Measurements from ENCODE around the gene PLPP1.
A peak's percentile ranks its signal among the peaks of the same experiment; 100 is the strongest.

The PLPP1 gene

DNA sequence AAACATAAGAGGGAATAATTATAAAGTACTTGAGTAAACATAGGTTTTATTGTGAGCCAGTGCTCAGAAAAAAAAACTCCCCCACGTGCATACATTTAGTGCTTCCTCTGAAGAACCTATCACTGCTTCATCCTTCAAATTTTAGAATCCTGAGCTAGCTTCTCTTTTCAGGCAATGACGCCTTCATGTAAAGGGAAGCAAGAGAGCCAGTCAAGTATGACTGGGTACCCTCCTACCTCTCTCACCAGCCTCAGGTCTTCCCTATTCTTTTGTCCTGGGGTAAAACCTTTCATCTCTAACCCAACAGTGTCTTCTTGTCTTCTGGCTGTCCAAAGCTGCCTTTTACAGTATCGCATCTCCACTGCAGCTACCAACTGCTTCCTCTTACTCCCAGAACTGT lies 32.0 kb downstream of the PLPP1 start:
- DNase-seq = no peak

DNA sequence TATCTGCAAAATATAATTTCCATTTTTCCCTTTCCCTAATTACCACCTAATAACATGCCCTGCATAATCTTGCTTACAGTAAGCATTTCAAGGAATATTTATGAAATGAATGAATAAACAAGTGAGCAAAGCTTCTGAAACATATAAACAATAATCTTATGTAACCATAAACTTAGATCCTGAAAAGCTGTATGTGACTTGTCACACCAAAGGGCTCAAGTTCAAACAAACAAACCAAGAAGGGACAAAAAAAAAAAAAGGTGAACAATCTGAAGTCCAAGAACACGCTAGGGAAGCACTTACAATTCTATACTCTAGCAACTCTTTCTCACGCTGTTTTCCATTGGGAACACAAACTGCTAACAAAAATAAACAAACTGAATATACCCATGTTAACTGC lies 36.3 kb downstream of the PLPP1 start:
- DNase-seq = no peak

DNA sequence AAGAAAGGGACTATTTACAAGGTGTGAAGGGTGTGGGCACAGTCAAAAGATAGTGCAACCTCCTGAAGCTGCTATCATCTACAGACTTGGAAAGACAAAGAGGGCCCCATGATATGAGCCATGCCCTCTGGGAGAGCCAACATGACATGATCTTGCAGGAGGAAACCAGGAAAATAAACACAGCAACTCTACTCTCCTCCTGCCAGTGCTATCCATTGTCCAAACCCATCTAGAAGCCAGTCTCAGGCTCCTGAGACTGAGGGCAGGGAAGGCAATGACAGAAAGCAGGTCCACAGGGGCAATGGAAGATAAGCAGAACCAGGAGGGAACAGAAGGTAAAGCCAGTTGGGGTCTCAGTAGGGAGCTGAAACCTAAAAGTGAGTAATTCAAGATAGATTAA lies 37.1 kb downstream of the PLPP1 start:
- no peak for DNase-seq

DNA sequence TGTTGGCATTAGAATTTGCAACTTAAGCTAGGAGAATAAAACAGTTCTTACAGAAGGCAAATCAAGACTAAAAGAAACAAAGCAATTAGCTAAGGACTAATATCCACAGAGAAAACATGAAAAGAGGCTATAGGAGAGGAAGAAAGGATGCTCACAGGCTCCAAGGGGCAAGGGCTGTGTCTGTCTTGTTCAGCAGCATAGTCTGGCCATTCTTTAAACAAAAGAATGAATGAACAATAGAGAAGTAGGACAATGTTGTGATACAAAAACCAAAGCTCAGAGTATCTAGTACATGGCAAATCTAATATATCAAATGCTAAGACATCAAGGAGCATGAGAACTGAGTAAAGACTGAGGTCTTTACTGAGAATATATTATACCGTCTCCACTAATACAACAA lies 39.5 kb downstream of the PLPP1 start:
- DNase-seq = no peak

DNA sequence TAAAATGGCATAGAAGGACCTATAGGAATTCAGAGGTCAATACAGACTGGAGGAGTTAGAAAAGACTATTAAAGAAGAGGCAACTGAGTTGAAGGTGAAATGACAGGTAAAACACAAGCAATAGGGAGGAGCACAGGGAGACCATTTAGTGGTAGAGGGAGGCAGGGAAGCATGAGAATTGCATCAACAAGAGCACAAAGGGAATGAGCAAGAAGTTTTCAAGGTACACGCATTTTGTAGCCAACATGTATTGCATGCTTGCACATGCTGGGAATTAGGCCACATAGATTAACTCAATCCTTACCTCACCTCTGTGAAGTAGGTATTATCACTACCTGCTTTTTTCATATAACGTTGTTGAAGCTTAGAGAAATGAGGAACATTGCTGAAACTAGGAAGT lies 42.3 kb downstream of the PLPP1 start:
- DNase-seq = no peak

DNA sequence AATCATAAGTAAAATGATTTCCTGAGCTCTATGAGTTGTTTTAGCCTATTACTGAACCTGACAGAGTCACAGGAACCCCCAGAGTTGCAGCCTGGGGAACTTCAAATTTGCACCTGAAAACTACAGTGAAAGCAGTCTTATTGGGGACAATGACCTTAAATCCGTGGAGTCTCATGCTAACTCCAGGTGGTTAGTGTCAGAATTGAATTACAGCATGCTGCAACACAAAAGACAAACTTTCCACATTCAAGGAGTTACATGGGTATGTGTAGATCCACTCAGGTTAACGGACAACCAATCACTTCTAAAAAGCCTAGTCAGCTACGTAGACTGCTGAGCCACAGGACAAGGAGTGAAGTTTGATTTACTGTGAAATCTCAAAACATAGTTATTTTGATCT lies 49.7 kb downstream of the PLPP1 start:
- DNase-seq = no peak

DNA sequence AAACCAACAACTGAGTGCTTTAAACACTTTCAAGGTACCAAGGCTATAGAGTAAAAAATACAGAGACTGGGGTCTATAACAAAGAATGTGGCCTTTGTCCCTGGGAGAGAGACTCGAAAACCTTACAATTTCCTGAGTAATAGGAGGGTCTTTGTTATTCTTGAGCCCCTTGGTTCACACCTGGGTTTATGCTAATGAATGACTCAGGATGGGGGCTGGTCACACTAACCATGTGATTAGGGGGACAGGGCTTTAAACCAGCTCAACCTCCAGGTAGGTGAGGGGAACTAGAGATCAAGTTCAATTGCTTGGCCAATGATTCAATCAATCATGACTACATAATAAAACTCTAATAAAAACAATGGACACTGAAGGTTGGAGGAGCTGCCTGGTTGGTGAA lies 50.2 kb downstream of the PLPP1 start:
- no peak for DNase-seq

DNA sequence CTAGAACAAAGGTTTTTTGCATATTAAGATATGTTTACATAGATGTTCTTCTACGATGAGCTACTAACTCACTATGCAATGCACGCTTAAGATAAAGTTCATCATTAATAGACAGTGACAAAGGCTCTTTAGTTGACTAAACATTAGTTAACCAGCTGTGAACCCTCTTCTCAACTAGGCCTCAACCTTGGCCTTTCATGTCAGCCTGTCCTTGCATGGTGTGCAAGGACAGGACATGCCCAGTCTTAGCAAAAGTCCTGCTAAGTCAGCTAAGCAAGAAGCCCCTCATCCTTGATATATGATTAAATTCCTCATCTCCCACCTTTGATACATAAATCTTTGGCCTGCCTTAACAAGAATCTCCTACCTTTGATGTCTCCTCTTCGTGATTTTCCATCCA lies 50.9 kb downstream of the PLPP1 start:
- no peak for DNase-seq

DNA sequence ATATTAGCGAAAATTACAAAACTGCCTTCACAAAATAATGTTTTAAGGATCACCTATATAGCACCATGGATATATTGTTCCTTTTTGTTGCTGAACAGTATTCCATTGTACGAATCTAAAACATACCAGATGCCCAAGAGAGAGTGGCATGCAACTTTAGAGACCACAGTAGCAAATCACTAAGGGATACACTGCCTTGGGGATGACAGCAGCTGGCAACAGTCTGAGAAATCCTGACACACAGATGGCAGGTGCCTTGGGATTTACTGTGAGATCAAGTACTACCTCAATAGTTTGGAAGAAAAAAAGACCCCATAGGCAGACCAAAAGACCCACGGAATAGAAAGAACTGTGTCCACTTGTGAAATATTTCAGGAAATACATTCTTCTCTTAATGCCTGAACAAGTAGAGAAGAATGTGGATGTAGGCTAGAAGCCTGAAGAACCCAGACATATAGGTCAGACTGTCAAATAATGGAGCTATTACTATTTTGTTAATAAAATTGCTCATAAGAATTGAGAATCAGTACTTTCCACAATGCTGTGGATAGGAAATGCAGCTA lies 53.4 kb downstream of the PLPP1 start:
- DNase-seq = no peak

DNA sequence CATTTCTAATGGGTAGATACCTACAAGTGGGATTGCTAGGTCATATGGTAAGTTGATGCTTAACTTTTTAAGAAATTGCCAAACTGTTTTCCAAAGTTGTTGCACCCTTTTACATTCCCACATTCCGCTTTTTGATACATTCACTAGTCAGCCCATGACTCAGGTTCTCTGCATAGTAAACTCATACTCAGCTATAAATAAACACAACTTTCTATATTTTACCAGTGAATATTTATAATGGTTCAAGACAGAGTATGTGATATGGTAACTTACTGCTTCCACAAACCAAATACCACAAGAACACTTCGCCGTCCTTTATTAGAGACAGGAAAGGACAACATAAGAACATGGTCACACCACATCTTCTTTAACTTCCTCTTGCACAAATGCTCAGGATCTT lies 54.0 kb downstream of the PLPP1 start:
- no peak for DNase-seq

DNA sequence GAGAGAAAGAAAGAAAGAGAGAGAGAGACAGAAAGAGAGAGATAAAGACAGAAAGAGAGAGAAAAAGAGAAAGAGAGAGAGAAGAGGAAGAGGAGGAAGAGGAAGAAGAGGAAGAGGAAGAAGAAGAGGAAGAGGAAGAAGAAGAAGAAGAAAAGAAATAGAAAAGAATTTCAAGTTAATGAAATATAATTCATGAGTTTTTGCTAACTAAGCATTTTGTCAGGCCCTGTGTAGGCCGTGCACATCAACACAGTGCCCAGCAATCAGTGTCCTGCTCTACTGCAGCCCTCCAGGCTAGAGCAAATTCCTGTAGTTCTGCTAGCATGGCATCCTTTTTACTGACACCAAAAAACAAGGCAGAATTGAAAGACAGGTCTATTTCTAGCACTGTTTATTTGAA lies 62.1 kb downstream of the PLPP1 start:
- no peak for DNase-seq

DNA sequence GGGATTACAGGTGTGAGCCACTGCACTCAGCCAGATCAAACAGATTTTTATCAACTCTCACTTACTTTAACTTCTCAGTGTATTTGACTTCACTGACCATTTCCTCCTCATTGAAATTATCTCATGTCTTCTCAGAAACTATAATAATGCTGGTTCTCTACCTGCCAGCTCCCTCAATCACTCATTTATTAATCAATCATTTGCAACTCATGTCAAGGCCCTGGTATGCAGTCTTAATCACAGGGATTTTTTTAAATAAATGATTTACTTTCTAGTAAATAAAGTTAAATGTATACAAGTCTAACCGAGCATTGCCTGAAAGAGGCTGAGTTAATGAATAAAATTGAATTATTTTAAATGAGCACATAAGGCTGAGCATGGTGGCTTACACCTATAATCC lies 63.3 kb downstream of the PLPP1 start:
- no peak for DNase-seq

DNA sequence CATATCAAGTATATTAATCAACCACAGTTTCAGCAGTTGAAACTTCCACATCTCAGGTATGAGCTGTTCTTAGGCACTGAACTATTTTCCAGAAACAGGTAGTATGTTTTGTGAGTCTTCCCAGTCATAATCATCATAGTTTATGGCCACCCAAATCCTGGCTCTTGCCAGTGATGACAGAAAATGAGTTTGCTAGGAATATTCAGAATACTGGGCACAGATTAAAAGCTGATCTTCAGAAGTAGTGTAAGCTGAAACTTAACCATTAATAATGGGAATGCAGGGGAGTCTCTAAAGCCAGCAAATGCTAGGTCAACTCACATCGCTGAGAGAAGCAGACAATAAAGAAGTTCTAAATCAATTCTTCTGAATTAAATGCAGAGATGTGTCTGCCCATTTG lies 64.5 kb downstream of the PLPP1 start:
- no peak for DNase-seq

DNA sequence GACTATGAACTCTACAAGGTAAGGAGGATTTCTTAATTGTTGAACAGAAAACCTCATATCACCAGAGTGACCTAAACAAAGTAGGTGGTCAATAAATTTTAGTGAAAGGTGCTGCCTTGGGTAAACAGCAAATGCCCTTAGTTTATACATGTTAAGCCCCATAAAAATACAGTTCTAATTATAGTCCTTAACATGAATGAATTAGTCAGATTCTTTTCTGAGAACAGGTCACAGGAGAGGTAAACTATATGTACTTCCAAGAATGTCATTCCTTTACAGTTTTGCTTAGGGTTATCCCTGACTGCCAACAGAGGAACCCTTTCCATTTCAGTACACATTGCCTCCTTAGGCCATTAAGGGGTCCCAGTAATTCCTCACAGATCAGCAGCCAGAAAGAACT lies 64.9 kb downstream of the PLPP1 start:
- no peak for DNase-seq

DNA sequence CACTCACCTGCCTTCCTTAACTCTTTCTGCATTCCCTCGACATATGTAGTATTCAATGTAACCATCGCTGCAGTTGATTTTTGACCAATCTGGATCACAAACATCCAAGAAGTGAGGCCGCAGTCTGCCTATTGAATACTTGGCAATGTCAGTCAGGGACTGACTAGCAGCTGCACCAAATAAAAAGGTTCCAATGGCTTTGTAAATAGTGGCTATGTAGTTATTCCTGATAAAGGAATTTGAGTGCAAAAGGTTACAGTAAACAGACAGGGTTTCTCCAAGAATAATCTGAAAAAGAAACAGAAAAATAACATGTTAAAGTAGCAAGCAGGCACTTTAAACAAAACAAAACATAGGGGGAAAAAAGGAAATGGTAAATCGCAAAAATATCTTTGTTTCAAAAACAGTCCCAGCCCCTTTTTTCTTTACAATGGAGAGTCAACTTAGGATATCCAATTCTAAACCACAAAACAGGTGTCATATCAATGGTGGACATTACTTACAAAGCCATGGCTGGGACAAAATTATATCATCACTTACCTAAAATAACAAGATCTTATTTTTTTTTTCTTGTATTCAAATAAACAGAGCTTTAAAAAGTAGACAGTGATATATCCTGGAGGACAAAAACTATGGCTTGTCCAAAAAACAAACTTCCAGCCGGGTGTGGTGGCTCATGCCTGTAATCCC lies 66.8 kb downstream of the PLPP1 start:
- DNase-seq = no peak

DNA sequence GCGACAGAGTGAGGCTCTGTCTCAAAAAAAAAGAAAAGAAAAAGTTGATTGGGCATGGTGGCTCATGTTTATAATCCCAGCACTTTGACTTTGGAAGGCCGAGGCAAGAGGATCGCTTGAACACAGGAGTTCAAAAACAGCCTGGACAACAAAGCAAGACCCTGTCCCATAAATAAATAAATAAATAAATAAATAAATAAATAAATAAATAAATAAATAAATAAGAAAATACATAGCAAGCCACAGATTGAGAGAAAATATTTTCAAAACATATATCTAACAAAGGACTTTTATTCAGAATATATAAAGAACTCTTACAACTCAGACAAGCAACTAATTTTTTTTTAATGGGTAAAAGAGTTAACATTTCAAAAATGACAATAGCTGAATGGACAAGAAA lies 71.2 kb downstream of the PLPP1 start:
- no peak for DNase-seq

DNA sequence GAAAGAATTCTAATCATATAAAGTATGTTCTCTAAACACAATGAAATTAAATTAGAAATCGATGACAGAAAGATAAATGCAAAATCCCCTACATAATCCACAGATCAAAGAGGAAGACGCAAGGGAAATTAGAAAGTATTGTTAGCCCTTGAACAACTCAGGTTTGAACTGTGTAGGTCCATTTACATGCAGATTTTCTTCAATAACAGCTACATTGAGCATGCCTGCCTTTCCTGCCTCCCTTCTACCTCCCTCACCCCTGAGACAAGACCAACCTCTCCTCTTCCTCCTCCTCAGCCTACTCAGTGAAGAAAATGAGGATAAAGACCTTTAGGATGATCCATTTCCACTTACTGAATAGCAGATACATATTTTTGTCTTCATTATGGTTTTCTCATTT lies 75.2 kb downstream of the PLPP1 start:
- no peak for DNase-seq

DNA sequence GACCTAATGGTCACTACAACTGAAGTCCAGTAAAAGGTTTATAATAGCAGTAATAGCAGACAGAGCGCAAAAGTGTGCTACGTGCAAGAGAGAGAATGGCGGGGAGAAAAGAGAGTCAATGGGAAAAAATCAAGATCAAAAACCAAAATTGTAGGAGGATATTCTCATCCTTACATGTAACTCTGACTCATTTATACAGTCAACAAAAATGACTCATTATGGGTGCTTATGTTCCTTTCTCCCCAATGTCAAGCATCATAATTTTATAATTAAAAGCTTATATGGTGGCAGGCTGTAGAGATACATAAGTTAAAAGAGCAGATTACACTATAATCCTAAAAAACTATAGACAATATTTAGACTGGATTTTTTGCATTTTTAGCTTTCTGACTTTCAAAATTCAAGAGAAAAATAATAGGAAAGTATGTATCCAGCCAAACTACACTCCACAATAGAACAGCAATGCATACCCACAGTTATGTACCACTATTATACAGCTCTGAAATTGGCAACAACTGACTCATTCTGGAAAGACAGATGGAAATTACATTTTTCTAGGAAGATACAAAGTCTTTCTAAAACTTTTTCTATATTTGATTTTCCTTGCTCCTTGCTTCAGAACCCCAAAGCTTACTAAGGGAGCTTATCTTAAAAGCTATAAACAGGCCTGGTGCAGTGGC lies 78.4 kb downstream of the PLPP1 start:
- DNase-seq = no peak

DNA sequence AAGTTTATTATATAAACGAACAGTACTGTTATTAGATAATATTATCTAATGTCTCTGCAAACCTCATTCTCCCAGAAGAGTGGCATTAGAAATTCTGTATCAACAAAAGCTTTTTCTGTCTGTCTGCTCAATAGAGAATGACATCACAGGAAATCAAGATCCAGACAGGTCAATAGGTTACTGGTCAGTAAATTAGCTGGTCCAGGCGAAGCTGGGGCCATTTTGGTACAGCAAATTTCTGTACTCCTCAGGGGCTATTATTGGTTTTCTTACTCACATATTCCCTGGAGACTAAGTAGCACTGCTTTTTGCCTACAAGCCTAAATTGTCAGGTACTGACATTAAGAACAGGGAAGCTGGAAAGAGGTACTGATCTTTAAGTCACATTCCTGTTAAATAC lies 80.5 kb downstream of the PLPP1 start:
- DNase-seq = no peak

DNA sequence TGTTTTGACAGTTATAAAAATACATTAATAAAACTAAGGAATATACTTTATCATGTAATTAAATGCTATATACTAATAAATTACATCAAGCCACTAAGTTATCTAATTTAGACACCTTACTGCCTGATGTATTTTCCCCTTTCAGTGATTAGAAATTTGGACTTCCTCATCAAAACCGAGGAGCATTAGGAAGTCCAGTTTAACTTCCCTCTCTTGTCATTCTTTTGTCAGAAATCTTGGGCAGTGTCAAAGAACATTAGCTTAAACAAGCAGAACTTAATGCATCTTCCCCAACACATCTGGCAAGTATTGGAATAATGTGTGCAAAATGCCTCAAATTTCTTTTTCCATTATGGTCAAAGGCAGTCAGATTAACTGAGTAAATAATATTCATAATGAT lies 81.6 kb downstream of the PLPP1 start:
- DNase-seq = peak; percentile 18 to 33

DNA sequence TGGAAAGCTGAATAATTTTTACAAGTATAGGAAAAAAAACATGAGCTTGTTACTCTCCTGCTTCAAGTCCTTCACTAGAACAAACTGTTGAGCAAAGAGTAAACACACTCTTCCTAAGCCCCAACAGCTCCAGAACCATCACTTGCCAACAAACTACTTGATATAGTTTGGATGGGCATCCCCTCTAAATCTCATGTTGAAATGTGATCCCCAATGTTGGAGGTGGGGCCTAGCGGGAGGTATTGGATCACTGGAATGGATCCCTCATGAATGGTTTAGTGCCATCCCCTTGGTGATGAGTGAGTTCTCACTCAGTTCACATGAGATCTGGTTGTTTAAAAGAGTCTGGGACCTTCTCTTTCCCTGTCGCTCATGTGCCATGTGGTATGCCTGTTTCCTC lies 82.8 kb downstream of the PLPP1 start:
- no peak for DNase-seq

DNA sequence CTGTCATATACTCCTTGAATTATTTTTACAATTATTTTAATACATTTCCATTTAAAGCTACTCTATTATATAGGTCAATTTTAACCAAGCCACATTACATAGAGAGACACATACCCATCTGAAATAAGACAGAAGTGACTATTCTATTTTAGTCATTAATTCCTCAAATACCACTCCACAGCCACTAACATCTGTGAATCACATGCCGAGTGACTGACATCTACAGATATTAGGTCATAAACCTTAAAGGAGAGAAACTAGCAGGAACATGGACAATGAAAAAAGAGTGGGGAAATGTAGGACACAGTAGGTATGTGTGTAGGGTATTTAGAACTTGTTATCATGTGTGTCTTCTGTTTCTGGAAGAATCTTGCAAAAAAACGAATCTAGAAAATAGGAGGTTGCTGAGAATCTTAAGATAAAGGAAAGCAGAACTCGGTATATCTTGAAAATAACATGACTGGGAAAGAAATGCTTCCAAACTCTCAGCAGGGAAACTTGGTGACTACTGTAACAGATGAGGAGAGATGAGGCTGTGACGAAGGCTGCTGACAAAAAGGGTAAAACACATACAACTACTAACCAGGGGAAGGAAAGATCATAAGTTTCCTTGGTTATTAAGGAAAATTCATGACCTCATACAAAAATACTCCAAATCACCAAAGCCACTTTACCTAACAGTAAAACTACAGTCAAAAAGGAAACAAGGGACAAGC lies 84.6 kb downstream of the PLPP1 start:
- no peak for DNase-seq

DNA sequence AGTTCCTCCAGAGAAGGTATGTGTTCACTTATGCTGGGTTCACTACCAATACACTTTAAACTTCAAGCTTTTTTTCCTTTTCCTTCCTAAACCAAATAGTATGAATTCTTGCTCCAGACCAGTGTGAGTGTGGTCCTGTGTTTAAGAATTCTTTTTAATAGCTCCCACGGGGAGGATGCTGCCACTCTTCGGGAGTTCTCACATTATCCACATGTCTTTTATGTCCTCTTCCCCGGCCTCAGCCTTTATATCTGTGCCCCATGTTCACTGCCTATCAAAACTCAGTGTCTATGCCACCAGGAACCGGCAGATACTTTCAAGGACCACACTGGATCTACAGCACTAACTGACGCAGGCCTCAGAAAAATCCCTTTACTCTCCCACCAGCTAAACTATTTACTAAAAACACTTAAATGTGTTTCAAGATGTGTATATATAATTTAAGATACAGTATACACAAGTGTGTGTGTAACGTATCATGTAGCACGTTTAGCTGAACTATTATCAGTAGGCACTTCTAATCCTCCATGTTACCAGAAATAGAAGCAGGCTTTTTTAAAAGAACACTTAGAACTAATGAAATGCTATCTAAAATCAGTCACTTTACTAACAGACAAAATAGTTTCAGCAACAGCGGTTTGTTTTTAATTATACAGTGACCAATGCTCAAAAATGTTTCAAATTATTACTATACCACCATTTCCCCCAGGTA lies 88.0 kb downstream of the PLPP1 start:
- DNase-seq = no peak
